Neural cell (in vitro differentiated cells): Measurements from ENCODE around the gene PCSK7.

Experiments used
- POLR2AphosphoS5 ChIP-seq: IDR thresholded peaks from 2 replicates; pipeline ENCODE4 v1.6.1; 2012
- TF ChIP-seq, protein P1 (sequence below): fragments of 450-650 bp; IDR thresholded peaks from 2 replicates; pipeline ENCODE4 v1.5.1; 2014; ENCODE audit warnings: antibody characterized with exemption, mild to moderate bottlenecking, moderate library complexity; ENCODE audit not compliant: poor library complexity, severe bottlenecking

DNA sequence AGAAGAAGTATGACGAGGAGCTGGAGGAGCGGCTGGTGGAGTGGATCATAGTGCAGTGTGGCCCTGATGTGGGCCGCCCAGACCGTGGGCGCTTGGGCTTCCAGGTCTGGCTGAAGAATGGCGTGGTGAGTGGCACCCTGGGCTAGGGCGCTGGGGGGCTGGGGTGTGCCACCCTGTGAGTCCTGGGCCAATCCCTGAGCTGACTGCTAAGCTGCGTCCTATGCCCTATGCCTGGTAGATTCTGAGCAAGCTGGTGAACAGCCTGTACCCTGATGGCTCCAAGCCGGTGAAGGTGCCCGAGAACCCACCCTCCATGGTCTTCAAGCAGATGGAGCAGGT, 28.8 kb downstream of the PCSK7 start:
- TF ChIP-seq, protein P1, sequence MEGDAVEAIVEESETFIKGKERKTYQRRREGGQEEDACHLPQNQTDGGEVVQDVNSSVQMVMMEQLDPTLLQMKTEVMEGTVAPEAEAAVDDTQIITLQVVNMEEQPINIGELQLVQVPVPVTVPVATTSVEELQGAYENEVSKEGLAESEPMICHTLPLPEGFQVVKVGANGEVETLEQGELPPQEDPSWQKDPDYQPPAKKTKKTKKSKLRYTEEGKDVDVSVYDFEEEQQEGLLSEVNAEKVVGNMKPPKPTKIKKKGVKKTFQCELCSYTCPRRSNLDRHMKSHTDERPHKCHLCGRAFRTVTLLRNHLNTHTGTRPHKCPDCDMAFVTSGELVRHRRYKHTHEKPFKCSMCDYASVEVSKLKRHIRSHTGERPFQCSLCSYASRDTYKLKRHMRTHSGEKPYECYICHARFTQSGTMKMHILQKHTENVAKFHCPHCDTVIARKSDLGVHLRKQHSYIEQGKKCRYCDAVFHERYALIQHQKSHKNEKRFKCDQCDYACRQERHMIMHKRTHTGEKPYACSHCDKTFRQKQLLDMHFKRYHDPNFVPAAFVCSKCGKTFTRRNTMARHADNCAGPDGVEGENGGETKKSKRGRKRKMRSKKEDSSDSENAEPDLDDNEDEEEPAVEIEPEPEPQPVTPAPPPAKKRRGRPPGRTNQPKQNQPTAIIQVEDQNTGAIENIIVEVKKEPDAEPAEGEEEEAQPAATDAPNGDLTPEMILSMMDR = no peak
- no peak for TF ChIP-seq POLR2AphosphoS5
